Activated naive CD8-positive, alpha-beta T cell treated with anti-CD3 and anti-CD28 coated beads, Interleukin-2, amount 50 U/mL, for 16 hours (primary cell): Measurements from ENCODE around the gene HSPA9.
"Not testable (repeated sequence)": the region's sequence is repeated elsewhere in the genome, so short reads cannot be mapped to it uniquely, and the experiment has no call there.

ENCODE experiments used
- DNase-seq: peaks from one replicate; pipeline ENCODE4 v3.0.0-alpha.2; 2020; ENCODE audit warnings: low read depth, low spot score

The HSPA9 gene

GRCh38 chr5:138533973-138534941, 40.9 kb downstream of the HSPA9 start:
- DNase-seq: no peak

GRCh38 chr5:138529812-138530211, 45.4 kb downstream of the HSPA9 start:
- DNase-seq: no peak

- no peak for DNase-seq
Observed at GRCh38 chr5:138528744-138529469, 46.3 kb downstream of the HSPA9 start.

- no peak for DNase-seq
Observed at GRCh38 chr5:138528208-138528607, 47.0 kb downstream of the HSPA9 start.

DNA sequence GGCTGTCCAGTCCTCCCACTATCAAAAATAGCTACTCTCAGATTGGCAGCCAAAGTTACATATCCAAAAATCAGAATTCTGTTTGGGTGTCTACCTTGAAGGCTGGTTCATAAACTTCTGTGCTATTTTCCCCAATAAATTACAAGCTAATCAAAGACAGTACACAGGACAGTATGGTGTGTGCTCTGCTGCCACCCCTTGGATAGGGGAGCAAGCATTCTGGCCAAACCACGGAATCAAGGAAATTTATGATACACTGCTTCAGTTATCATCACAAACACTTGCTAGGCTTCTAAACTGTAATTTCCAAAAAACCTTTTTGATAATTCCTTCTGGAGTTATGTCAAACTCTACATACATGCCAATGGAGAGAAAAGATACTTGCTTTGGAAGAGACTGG, 48.0 kb downstream of the HSPA9 start:
- no peak for DNase-seq

DNA sequence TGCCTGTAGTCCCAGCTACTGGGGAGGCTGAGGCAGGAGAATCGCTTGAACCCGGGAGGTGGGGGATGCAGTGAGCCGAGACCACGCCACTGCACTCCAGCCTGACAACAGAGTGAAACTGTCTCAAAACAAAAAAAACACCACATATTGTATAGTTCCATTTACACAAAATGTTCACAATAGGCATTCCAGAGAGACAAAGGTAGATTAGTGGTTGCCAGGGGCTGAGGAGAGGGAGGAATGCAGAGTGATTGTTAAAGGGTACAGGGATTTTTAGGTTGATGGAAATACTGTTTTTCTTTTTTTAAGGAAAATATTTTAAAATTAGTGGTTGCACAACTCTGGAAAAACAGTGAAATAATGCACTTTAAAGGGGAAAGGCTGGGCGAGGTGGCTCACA, 51.8 kb downstream of the HSPA9 start:
- DNase-seq: no peak

DNA sequence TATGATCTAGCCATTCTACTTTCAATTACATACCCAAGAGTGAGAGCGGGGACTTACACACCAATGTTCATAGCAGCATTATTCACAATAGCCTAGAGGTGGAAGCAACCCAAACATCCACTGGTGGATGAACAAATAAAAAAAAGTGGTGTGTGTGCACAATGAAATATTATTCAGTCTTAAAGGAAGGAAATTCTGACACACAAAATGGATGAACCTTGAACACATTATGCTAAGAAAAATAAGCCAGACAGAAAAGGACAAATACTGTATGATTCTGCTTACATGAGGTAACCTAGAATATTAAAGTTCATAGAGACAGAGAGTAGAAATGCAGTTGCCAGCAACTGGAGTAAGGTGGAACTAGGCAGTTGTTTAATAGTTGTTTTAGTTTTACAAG, 54.2 kb downstream of the HSPA9 start:
- no peak for DNase-seq

- DNase-seq: no peak
Observed at GRCh38 chr5:138517437-138517836, 57.8 kb downstream of the HSPA9 start.

DNA sequence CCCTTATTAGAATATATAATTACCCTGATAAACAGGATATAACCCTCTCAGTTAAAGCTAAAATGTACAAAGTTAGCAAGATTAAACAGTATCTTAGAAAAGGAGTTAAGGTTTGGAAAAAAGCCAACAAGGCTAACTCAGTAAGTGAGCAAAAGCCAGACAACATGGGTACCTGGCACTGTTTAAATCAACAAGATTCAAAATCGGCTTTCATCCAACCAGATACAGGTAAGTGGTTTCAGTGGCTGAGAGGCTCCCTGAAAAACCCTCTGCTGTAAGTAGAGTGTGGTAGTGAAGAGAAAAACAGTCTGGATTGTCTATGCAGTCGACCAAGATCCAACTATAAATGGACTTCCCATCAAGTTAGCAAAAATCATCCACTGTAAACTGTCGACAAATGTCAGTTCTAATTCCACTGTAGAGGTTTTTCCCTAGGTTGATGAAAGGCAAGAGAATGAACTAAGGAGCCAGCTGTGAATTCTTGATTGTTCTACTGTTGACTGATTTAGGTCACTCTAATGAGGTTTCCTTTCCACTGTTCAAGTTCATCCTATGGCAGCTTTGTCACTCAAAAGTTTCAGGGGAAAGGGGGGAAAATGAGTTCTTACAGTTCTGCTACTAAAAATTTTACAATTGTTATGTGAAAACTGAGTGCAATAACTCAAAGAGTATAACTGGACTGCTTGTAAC, 59.5 kb downstream of the HSPA9 start:
- DNase-seq: no peak

- DNase-seq: no peak
Observed at GRCh38 chr5:138514021-138514420, 61.2 kb downstream of the HSPA9 start.

DNA sequence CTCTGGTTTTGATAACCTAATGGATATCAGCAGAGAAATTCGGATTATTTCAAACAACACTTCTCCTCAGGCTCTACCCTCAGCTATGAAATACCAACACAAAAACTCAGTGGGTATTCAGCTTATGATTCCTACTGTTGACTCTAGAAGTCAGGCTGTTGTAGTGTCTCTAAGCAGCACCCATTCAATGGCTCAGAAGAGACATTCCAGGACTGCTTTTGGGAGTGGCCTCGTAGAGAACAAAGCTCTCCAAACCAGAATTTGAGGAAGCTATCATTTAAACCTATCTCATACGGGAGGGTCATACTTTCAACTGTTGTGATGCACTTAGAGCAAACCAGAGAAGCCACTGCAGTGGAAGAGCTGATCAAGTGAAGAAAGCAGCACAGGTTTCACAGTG, 66.2 kb downstream of the HSPA9 start:
- no peak for DNase-seq

DNA sequence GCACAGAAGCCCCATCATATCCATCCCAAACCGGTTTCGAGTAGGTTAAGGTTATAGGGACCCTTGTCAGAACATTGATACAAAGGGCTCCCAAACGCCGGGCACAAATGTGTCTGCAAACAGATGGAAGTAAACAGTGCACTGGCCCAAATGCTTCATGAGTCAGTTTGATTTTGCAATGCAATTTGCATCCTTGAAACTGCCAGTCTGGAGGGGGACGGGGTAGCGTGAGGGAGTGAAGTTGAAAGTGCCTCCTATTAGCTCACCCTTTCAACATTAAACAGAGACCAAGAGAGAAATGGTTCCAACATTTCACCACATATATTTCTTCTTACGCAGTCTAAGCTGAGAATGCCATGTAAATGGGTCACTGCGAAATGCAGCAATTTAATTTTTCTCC, 67.7 kb downstream of the HSPA9 start:
- not testable (repeated sequence) for DNase-seq

GRCh38 chr5:138506370-138507306, 68.6 kb downstream of the HSPA9 start:
- DNase-seq: no peak

GRCh38 chr5:138504799-138505198, 70.4 kb downstream of the HSPA9 start:
- DNase-seq: no peak
